PC-3 (cell line): Measurements from ENCODE around the gene HAO2. TPM values are rescaled to one million over a fixed set of nuclear protein-coding genes. Genes with fewer than 3 reads are reported as not detected.

ENCODE experiments used
- ATAC-seq: fragments of 200-7000 bp; cut with Tn5 transposase; 2 replicates; pipeline ENCODE4 v1.9.1; 2020; ENCODE audit warnings: mild to moderate bottlenecking, moderate library complexity
- BruUV-seq: library from RNA; stranded (reverse); fragments of 400-500 nt; replicated peaks from 2 replicates; lab custom pipeline; 2021; lab: Mats Ljungman, UMichigan
- CTCF ChIA-PET: fragments of 300-600 bp; sonication (Branson Sonifier 250); formaldehyde crosslinking; loops from one replicate; lab custom pipeline; 2022; ENCODE audit warnings: antibody characterized with exemption; lab: Charles Lee
- POLR2A ChIA-PET: fragments of 300-600 bp; sonication (Branson Sonifier 250); formaldehyde crosslinking; loops from one replicate; lab custom pipeline; 2022; ENCODE audit warnings: antibody characterized with exemption; ENCODE audit not compliant: unreplicated experiment; lab: Charles Lee
- DNase-seq: peaks from one replicate; pipeline ENCODE4 v3.0.0-alpha.2; 2015
- H2AFZ ChIP-seq: fragments of 300-600 bp; sonication (generic); 2 replicates; pipeline ENCODE4 v1.6.0; 2016; ENCODE audit warnings: antibody characterized with exemption, low read length
- H3F3A ChIP-seq: fragments of 300-600 bp; sonication (generic); one replicate; pipeline ENCODE4 v1.6.0; 2017; ENCODE audit warnings: antibody characterized with exemption, low read length, control low read depth, mild to moderate bottlenecking; ENCODE audit not compliant: unreplicated experiment
- H3K27ac ChIP-seq: fragments of 300-600 bp; sonication (generic); 2 replicates; pipeline ENCODE4 v1.5.1; 2016; ENCODE audit warnings: mild to moderate bottlenecking, low read length
- H3K27me3 ChIP-seq: fragments of 300-600 bp; sonication (generic); 2 replicates; pipeline ENCODE4 v1.6.1; 2016; ENCODE audit warnings: low read length, mixed read lengths
- H3K36me3 ChIP-seq: fragments of 300-600 bp; sonication (generic); 2 replicates; pipeline ENCODE4 v1.6.1; 2016; ENCODE audit warnings: low read depth, mixed run types, low read length, mixed read lengths
- H3K4me1 ChIP-seq: fragments of 300-600 bp; sonication (generic); 2 replicates; pipeline ENCODE4 v1.5.1; 2016; ENCODE audit warnings: low read length; ENCODE audit not compliant: insufficient read depth
- H3K4me2 ChIP-seq: fragments of 300-600 bp; sonication (generic); 2 replicates; pipeline ENCODE4 v1.6.0; 2016; ENCODE audit warnings: low read length
- H3K4me3 ChIP-seq: fragments of 300-600 bp; sonication (generic); 2 replicates; pipeline ENCODE4 v1.5.1; 2016; ENCODE audit warnings: mild to moderate bottlenecking, low read length, mixed read lengths
- H3K79me2 ChIP-seq: fragments of 300-600 bp; sonication (generic); 2 replicates; pipeline ENCODE4 v1.6.1; 2017; ENCODE audit warnings: low read length, mixed read lengths
- H3K9ac ChIP-seq: fragments of 300-600 bp; sonication (generic); 2 replicates; pipeline ENCODE4 v1.6.0; 2016; ENCODE audit warnings: mild to moderate bottlenecking, low read length
- H3K9me2 ChIP-seq: fragments of 300-600 bp; sonication (generic); replicated peaks from 2 replicates; pipeline ENCODE4 v1.6.1; 2016; ENCODE audit warnings: mixed run types, low read length, mixed read lengths
- H3K9me3 ChIP-seq: fragments of 300-600 bp; sonication (generic); 2 replicates; pipeline ENCODE4 v1.6.1; 2016; ENCODE audit warnings: low read length, mixed read lengths
- H4K20me1 ChIP-seq: fragments of 300-600 bp; sonication (generic); 2 replicates; pipeline ENCODE4 v1.6.1; 2016; ENCODE audit warnings: low read length, mixed read lengths
- EZH2 ChIP-seq: fragments of 300-600 bp; sonication (generic); IDR thresholded peaks from one replicate; pipeline ENCODE4 v1.6.1; 2017; ENCODE audit warnings: antibody characterized with exemption, mild to moderate bottlenecking, low read length; ENCODE audit not compliant: unreplicated experiment
- EZH2phosphoT487 ChIP-seq: fragments of 300-600 bp; sonication (generic); IDR thresholded peaks from 2 replicates; pipeline ENCODE4 v1.6.1; 2018; ENCODE audit warnings: mild to moderate bottlenecking, antibody characterized with exemption, low read length, borderline replicate concordance
- intact Hi-C: fragments of 100-400 bp; cut with micrococcal nuclease; formaldehyde crosslinking; loops from 2 replicates; pipeline ENCODE4 v1.9.0; 2023
- total RNA-seq: library from RNA; depleted of rRNA; stranded (reverse); fragments of >200 nt; gene quantifications from 2 replicates; pipeline ENCODE4 v1.2.3, GENCODE V29; 2014
- TF ChIP-seq, protein P1 (sequence below): fragments of 300-600 bp; sonication (generic); conservative IDR thresholded peaks from 2 replicates; pipeline ENCODE4 v1.5.1; 2017; ENCODE audit warnings: antibody characterized with exemption, low read depth, mild to moderate bottlenecking, low read length

The HAO2 gene
- total RNA-seq, 1 experiment from 2014 or later: not detected

DNA sequence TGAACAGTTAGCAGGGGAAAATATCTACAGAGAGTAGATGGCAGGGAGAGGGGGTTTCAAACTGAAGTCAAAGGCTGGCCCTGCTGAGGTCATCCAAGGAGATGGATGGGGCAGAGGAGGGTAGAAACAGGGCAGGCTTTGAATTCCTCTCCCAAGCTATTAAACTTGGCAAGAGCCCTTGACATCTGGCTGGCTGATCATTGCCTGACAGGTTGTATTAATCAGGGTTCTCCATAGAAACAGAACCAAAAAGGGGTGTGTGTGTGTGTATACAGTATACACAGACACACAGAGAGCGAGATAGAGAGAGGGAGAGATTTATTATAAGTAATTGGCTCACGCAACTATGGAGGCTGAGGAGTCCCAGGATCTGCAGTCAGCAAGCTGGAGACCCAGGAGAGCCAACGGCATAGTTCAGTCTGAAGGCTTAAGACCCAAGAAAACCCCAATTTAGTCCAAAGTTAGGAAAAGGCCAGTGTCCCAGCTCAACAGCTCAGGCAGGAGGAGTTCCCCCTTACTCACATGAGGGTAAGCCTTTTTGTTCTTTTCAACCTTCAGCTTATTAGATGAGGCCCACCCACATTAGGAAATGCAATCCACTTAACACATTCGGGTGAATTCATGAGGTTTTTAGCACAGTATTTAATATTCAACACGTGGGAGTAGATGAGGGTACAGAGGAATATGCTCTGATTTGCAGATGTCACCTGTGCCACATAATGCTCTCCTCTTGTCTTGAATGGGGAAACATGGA lies 46.7 kb upstream of the HAO2 start:
- ChIA-PET POLR2A (no interaction called here), CTCF (no interaction called here)
- intact Hi-C loops: no loop called here

DNA sequence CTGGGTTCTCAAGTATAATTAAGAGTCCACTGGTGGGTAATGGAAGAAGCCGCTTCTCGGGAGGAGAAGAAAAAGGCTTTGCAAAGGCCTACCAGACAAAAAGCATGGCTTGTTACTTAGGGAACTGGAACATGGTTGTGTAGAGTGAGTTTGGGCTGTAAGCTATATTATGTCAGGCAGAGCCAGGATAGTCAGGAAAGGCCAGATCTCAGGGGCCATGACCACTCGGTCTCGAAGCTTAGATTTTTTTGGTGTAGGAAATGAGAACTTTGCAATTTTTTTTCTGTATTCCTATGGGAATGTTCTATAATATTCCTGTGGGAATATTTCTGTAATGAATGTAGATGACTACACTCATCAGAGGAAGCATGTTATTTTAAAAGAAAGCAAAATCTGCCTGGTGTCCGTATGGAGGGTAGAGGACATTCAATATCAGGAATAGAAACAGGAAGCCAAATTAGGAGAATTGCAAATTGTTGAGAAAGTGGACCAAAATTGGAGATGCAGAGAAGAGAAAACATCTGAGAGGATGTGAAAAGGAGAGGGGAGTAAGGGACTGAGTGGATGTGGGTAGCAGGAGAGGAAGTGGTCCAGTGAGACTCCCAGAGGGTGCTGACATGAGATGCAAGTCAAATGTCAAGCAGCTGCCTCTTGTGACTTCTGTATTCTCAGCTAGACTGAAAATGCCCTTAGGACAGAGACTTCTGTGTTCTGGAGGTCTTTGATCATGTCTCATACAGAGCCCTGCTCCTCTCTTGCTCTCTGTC lies 45.2 kb upstream of the HAO2 start:
- CTCF ChIA-PET: no interaction called here
- TF ChIP-seq, protein P1, sequence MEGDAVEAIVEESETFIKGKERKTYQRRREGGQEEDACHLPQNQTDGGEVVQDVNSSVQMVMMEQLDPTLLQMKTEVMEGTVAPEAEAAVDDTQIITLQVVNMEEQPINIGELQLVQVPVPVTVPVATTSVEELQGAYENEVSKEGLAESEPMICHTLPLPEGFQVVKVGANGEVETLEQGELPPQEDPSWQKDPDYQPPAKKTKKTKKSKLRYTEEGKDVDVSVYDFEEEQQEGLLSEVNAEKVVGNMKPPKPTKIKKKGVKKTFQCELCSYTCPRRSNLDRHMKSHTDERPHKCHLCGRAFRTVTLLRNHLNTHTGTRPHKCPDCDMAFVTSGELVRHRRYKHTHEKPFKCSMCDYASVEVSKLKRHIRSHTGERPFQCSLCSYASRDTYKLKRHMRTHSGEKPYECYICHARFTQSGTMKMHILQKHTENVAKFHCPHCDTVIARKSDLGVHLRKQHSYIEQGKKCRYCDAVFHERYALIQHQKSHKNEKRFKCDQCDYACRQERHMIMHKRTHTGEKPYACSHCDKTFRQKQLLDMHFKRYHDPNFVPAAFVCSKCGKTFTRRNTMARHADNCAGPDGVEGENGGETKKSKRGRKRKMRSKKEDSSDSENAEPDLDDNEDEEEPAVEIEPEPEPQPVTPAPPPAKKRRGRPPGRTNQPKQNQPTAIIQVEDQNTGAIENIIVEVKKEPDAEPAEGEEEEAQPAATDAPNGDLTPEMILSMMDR: no peak
- TF ChIP-seq EZH2: no peak
- ATAC-seq: no peak
- BruUV-seq: no TSS peak
- no peak overlapping the region for H3K27ac ChIP-seq
- no peak for DNase-seq
- H3K9me3 ChIP-seq: no peaks in the 10 kb centered on the region
- no peaks in the 10 kb centered on the region for H3K36me3 ChIP-seq
- POLR2A ChIA-PET: no interaction called here
- H3K27me3 ChIP-seq: peaks cover 35% of the 10 kb centered on the region; the same call in 1 of the 2 replicates
- H3K79me2 ChIP-seq: no peaks in the 10 kb centered on the region
- H3K4me3 ChIP-seq: no peak overlapping the region
- H3K9ac ChIP-seq: no peak overlapping the region
- H3F3A ChIP-seq: no peaks in the 10 kb centered on the region
- no peaks in the 10 kb centered on the region for H3K9me2 ChIP-seq
- no peaks in the 10 kb centered on the region for H3K4me1 ChIP-seq
- no peak overlapping the region for H2AFZ ChIP-seq
- intact Hi-C loops: no loop called here
- H4K20me1 ChIP-seq: no peaks in the 10 kb centered on the region
- no peak overlapping the region for H3K4me2 ChIP-seq

More for the DNA sequence above, 46.7 kb upstream of the HAO2 start:
- ATAC-seq (no peak), DNase-seq (no peak)
- no peaks in the 10 kb centered on the region for H4K20me1 ChIP-seq
- no peak for TF ChIP-seq EZH2phosphoT487
- TF ChIP-seq, protein P1: no peak
- TF ChIP-seq EZH2: no peak
- no peaks in the 10 kb centered on the region for H3F3A ChIP-seq
- no peaks in the 10 kb centered on the region for H3K9me2 ChIP-seq
- peaks cover 40% of the 10 kb centered on the region; the same call in 1 of the 2 replicates for H3K27me3 ChIP-seq
- no peak overlapping the region for H3K4me3 ChIP-seq
- no peak overlapping the region for H3K9ac ChIP-seq
- H3K36me3 ChIP-seq: no peaks in the 10 kb centered on the region
- BruUV-seq: no TSS peak
- no peaks in the 10 kb centered on the region for H3K4me1 ChIP-seq
- no peaks in the 10 kb centered on the region for H3K9me3 ChIP-seq
- H3K27ac ChIP-seq: no peak overlapping the region
- no peak overlapping the region for H2AFZ ChIP-seq
- H3K79me2 ChIP-seq: no peaks in the 10 kb centered on the region
- H3K4me2 ChIP-seq: no peak overlapping the region
